Stimulated activated CD4-positive, alpha-beta T cell treated with anti-CD3 and anti-CD28 coated beads, Interleukin-1b, Interleukin-23, amount 100 ng/mL, for 24 hours (primary cell): Measurements from ENCODE around the gene WDR1.

Experiments used
- DNase-seq, 4 experiments: peaks; one replicate each; pipeline ENCODE4 v3.0.0-alpha.2; 2020; ENCODE audit warnings: low read depth in 4 of 4, low spot score in 1 of 4

Gene WDR1

GRCh38 chr4:10074076-10074766 lies 42.4 kb downstream of the WDR1 start:
- DNase-seq = no peak

GRCh38 chr4:10072420-10073017 lies 44.1 kb downstream of the WDR1 start:
- DNase-seq = no peak

DNA sequence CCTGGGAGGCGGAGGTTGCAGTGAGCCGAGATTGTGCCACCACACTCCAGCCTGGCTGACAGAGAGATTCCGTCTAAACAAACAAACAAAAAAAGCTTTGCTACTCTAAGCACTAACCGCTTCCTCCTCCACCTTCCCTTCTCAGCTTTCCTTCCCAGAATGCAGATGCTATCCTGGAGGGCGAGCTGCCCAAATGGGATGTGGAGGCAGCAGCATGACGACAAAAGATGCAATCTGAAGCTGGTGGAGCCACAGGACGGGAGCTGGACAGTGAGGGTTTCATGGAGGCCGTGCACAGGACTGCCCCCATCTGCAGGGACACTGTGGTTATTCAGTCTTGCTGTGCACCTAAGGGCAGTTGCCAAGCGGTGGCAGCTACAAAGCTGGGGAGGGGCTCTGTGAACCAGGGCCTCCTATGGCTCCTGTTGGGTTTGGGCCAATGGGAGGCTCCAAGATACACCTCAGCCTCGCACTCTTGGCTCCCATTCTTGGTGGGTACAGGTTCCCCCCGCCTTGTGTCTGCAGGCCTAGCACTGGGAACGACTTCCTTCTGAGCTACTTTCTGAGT lies 47.4 kb downstream of the WDR1 start:
- DNase-seq = no peak

DNA sequence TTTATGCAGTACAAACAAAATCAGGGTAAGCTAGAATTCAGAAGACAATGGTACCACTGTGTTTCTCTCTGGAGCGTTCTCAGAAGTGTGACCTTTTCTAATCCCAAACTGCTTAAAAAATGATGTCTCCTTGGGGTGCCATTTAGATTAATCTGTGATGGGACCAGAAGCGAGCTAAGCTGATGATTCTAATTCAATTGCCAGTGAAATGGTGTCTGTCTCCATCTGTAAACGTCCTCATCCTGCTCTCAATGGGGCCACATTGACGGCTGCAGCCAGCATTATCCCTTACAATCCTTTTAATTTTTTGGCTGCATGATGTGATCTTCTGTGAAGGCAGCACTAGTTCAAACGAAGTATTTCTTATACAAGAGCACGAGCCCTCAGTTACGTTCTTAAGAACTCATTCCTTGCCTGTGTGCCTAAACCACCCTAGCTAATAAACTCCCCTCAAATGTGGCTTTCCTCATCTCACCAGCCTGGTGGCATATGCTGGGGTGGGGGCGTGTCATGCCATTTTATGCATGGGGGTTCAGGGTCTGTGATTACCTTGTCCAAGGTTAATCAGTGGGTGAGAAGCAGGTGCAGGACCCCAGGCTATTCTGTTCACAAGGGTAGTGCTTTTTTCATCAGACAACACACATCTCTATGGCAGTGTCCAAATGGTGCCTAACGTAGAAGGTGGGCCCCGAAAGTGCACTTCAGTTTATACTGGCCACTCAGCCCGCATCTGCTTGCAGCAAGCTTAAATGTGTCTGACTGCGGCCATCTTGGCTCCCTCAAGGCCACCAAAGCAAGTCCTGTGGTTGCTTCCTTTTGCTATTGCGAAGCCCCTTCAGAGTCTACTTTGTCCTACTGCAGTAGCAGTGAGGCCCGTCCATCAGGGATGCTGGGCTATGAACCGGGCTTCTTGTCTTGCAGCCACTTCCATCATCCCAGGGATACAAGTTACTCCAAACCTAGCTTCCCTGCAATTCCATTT lies 49.6 kb downstream of the WDR1 start:
- DNase-seq = no peak

DNA sequence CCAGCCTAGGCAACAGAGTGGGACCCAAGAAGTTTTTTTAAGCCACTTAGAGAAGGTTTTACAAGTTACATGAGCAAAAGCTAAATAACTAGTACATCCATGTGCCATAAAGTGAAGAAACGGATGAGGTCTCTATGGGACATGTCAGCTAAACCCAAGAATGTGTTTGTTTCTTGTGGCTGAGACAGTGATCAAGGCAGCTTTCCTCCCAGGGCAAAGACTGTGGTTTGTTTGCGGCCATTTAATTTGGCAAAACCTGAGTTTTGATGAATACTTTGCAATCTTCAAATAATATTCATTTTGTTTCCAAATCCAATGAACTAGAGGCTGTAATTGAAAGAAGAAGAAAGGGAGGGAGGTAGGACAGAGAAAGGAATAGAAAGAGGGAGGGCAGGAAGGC lies 50.4 kb downstream of the WDR1 start:
- DNase-seq = no peak

DNA sequence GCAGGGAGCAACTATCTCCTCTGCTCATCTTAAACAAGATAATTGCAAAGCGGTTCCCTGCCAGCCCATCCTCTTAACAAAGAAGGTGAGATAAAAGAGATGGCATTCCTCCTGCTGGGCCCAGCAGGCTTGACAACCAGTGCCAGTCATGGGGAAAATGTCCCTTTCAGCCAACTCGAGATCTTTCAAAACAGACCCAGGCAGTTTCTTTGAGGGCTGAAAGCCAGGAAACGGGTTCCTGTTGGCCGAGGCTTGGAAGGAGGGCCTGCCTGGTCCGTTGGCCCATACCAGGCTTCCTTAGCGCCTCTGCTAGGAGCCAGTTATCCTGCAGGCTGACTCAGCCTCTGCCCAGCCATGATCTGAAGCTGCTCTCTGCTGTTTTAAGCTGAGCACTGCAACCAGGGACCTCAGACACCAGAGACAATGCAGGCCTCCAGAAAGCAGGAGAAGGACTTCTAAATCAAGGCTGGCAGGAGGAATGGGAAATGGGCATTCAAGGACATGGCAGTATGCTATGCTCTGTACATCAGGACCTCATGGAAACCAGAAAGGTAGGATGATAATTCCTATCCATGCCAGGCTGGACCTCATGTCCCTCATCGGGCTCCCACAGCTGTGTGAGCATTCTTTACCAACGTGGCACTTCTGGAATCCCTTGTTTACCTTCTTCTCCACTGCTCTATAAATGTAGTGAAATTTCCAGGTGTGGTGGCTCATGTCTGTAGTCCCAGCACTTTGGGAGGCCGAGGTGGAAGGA lies 52.9 kb downstream of the WDR1 start:
- DNase-seq = no peak

- DNase-seq = no peak
Measured at GRCh38 chr4:10061650-10062415, 54.8 kb downstream of the WDR1 start.

GRCh38 chr4:10058371-10058770 lies 58.2 kb downstream of the WDR1 start:
- DNase-seq = no peak

DNA sequence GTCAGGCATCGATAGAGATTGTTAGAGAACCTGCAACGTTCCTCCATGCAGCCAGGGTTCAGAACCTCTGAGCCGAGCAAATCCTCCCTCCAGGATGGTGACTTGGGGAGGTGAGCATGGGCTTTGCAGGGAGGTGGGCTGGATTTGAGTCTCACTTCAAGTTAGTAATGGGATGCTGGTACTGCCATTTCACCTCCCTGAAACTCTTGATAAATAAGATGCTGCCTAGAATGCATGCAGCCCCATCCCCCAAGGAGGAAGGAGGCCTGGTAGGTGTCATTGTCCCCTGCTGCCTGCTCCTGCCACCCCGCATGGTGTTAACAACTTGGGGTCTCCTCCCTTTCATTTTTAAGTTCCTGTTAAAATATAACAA lies 59.6 kb downstream of the WDR1 start:
- DNase-seq = no peak

- DNase-seq = no peak
Measured at GRCh38 chr4:10056334-10057022, 60.1 kb downstream of the WDR1 start.

GRCh38 chr4:10055871-10056270 lies 60.7 kb downstream of the WDR1 start:
- no peak for DNase-seq

GRCh38 chr4:10054571-10055041 lies 62.0 kb downstream of the WDR1 start:
- DNase-seq = no peak

DNA sequence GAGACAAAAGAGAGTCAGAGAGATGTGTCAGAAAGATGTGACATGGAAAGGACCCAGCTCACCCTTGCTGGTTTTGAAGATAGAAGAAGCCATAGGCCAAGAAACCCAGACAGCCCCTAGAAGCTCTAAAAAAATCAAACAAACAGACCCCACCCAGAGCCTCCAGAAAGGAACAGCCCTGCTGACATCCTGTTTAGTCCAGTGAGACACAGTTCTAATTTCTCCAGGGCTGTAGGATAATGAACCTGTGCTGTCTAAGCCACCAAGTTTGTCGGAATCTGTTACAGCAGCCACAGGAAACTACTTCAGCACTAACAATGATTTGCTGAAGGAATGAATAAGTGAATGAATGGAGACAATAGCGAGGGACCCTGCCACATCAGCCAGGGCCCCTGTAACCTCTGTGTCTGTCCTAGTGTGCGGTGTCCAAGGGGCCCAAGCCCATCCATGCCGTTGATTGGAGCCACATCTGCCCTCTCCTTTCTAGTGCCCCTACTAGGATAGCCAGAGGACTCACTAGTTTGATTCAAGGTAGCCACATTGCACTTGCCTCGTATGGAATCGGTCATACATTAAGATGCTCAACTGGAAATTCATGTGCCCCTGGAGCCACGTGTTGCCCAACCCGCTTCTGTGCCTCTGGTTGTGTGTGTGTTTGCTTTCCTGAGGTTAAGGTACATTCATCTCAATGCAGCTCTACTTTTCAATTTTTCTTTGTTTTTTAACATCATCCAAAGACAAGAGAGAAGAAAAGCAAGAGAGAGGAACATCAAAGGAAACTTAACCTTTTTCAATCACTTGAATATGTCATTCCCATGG lies 62.8 kb downstream of the WDR1 start:
- DNase-seq = no peak

DNA sequence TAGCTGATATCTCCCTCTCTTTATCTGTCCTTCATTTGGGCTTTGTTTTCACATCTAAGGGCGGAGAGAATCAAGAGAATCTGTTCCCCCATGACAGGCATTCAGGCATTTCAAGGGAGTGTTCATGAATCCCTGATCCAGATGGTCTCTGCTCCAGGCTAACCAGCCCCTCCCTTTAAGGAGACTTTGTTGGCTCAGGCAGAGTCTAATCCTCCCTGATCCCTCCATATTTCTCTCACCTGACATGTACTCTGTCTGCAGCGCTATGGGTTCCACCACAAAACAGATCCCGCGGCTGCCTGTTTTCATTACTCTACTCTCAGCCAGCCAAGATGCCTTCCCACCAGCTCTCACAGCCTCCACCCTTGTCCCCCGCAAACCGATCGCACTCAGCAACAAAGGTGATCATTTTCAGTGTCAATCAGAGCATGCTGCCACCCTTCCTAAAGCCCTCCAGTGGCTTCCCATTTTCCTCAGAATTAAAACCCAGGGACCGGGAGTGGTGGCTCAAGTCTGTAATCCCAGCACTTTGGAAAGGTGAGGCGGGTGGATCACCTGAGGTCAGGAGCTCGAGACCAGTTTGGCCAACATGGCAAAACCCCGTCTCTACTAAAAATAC lies 65.0 kb downstream of the WDR1 start:
- DNase-seq = no peak

DNA sequence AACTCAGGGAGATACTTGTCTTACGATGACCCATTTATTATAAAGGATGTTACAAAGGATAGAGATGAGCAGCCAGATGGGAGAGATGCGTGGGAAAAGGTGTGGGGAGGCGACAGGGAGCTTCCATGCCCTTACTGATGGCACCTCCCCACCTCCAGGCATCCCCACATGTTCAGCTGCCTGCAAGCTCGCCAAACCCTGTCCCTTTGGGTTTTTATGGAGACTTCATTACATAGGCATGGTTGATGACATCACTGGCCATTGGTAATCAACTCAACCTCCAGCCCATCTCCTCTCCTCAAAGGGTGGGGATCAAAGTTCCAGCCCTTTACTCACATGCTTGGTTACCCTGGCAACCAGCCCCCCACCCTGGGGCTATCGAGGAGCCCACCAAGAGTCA lies 65.9 kb downstream of the WDR1 start:
- no peak for DNase-seq

- DNase-seq = no peak
Measured at GRCh38 chr4:10050261-10050661, 66.3 kb downstream of the WDR1 start.

DNA sequence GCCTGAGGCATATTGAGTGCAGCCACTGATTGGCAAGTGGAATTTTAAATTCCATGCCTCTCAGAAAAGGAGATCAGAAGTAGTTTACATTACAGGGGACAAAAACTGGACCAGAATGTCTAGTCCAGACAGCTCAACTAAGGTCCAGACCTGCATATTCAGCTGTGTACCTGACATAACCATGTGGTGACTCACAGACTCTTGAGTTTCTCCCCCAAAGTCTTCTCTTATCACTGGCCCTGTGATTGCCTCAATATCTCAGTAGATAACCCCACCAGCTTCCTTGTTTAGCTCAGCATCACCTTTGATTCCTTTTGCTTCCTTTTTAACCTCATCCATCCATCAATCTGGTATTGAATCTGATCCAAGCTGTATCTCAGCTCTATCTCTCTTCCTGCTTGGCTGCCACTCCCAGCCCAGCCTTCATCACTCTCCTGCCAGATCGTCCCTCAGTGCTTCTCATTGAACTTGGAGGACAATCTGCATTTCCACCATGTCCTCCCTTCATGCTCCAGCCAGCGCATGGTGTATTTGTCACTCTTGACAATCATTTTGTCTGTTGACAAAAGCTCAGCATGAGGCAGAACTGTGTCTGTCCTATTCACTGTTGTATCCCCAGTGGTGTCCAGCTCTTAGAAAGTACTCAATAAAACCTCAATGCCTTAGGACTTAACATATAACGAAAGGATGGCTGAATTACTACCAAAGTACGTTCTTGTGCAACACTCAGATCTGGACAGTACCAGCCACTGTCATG lies 67.5 kb downstream of the WDR1 start:
- no peak for DNase-seq
